ENCODE measurements around the gene SPEG.

Gene SPEG

DNA sequence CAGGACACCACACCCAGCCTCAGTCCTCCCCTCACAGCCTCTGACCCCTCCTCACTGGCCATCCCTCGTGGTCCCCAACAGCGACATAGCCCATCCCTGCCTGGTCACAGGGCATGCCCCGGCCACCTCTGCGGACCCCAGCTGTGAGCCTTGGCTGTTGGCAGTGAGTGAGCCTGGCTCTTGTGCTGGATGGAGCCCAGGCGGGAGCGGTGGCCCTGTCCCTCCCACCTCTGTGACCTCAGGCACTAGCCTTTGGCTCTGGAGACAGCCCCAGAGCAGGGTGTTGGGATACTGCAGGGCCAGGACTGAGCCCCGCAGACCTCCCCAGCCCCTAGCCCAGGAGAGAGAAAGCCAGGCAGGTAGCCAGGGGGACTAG lies 8.6 kb upstream of the SPEG start:
- DNase-seq = no peak

DNA sequence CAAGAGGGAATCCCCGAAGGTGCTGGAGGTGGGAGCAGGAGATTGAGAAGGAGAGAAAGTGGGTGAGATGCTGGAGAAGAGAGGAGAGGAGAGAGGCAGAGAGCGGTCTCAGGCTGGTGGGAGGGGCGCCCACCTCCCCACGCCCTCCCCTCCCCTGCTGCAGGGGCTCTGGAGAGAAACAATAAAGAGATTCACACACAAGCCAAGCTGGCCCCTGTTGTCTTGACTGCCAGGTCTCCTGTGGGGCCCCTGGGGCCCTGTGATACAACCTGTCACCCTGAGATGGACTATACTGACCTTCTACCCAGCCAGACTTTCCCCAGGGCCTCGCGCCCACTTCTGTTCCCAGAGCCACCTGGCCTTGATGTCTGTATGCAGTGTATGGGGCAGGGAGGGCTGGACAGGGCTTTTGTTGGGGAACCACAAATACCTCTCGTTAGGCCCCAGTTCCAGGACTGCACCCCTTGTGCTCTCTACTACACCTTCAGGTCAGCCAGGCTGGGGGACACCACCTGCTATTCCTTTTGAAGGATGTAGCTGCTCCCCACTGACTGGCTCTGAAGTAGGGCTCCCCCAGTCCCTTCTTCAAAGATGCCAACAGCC lies 8.0 kb upstream of the SPEG start:
- no peak for DNase-seq

GRCh38 chr2:219428469-219428868 lies 6.2 kb upstream of the SPEG start:
- no peak for DNase-seq

DNA sequence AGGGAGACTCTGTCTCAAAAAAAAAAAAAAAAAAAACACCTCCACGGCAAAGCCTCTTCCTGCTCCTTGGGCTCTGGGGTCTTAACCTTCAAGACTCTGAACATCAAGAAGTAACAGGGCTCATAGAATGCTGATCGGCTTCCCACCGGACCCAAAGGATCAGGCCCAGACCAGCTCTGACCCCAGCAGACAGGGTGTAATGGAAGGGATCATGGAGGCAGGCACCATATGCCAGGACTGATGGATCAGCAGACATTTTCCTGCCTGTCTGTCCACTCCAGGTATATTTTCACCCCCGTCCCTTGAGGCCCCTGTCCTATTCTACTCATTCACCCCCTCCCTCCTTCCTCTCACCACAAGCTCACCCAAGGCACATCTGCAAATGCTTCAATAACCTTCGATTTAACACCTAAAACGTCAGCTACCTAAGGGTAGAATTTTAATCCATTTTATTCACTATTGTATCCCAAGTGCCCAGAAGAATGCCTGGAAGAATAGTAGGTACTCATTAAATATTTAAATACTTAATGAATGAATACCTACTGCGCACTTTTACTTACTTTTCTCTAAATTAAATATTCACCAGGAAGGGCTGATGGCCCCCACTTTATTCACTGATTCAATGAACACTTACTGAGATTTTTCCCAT lies 4.6 kb upstream of the SPEG start:
- no peak for DNase-seq

DNA sequence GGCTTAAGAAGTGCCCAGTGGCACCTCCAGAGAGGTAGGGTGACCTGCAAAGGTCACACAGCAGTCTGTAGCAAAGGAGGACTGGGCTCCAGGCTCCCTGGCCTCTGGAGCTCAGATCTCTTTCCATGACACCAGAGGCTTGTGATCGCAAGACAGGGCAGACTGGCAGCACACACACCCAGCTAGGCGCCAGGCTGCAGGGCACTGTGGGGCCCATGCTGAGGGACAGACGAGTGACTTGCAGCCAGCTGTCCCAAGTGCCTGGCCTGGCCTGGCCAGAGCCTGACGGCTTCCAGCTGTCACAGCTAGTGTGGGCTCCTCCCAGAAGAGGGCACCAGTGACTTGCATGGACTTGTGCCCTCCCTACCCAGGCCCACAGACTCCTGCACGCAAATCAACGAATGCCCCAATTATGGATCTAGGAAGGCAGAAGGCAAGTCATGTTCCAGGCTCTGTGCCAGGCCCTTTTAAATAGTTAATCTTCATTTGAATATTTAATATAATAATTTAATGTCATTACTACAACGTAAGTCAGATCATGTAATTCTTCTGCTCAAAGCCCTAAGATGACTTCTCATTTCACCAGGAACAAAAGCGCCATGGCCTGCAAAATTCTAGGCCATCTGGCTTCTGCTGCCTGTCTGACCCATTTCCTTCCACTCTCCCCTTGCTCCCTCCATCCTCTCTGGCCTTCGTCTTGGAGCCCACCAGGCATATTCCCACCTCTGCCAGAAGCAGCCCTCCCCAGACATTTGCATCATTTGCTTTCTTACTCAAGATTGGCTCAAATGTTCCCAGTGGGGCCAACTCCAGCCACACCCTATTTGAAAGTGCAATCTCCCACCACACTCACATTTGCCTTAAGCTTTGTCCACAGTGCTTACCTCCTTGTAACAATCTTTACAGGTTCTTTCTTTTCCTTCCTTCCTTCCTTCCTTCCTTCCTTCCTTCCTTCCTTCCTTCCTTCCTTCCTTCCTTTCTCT lies 3.7 kb upstream of the SPEG start:
- DNase-seq = no peak

- no peak for DNase-seq
Observed at GRCh38 chr2:219433666-219434467, 776 bp upstream of the SPEG start.

GRCh38 chr2:219434468-219434717 lies 250 bp upstream of the SPEG start:
- DNase-seq = no peak

DNA sequence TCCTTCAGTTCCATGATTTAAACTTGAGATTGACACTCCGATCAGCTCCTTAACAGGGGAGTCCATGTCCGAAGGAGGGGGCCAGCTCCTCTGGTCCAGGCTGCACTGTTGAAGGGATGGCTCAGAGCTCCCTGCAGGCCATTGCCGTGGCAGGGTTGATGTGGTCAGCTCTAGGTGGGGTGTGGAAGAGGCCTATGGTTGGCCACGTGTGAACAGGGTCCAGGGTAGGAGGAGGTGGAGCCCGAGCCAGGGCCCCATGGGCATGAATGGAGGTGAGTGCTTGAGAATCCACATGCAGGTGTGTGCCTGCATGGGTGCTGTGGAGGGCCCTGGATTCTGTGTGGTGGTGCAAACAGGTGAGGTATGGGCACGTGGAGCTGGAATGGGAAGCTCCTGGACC lies 1.1 kb downstream of the SPEG start:
- DNase-seq = no peak

DNA sequence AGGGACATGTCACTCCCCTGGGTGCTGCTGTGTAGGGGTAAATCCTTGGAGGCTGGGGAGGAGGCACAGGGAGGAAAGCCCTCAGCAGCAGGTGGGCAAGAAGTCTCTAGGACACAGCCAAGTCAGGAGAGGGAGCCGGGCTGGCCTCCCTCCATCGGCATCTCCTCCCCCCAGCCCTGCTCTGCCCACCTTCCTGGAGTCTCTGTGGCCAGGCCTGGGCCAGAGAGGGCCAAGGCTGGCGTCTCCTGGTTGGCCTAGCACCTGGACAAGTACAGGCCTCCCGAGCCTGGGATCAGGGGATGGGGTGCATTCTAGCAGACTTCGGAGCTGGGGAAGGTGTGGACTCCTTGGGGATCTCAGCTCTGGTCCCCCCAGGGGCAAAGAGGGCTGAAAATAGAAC lies 1.8 kb downstream of the SPEG start:
- DNase-seq = no peak

- DNase-seq = no peak
Observed at GRCh38 chr2:219437141-219437540, 2.5 kb downstream of the SPEG start.

DNA sequence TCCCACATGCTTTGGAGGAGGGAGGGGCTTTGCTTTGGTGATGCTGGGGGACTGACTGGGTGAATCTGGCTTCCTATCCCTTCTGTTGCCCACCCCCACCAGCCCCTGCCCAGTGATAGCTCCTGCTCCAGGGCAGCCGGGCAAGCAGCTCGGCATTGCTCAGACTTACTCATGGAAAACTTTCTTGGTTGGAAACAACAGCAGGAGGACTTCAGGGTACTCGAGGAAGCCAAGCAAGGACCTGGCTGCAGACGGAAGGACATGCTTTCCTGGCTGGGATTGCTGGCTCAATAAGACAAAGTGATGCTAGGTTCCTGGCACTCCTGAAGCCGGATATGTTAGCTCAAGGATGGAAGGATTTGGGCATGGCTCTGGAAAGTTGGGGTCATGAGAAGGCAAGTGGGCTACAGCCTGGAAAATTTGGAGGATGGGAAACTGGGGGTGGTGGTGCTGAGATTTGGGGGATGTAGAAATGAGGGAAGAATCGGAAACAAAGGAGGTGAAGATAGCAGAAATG lies 3.1 kb downstream of the SPEG start:
- no peak for DNase-seq

DNA sequence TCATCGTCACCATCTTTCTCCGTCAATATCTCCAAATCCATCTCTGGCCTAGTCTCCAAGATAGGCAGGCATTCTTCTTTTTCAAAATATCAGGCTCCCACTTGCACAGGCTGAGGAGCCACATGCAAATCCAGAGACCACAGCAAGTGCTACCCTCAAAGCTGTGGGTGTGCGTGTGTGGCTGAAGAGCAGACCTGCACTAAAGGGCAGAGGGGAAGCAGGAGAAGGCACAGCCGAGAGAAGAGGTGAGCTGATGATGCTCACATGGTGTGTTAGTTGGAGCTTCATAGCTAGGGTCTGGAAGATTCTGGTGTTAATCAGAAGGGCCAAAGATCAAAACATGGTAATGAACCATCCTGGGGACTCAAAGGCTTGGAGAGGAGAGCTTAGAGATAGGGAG lies 3.8 kb downstream of the SPEG start:
- no peak for DNase-seq

- DNase-seq = no peak
Observed at GRCh38 chr2:219439506-219439905, 4.9 kb downstream of the SPEG start.

DNA sequence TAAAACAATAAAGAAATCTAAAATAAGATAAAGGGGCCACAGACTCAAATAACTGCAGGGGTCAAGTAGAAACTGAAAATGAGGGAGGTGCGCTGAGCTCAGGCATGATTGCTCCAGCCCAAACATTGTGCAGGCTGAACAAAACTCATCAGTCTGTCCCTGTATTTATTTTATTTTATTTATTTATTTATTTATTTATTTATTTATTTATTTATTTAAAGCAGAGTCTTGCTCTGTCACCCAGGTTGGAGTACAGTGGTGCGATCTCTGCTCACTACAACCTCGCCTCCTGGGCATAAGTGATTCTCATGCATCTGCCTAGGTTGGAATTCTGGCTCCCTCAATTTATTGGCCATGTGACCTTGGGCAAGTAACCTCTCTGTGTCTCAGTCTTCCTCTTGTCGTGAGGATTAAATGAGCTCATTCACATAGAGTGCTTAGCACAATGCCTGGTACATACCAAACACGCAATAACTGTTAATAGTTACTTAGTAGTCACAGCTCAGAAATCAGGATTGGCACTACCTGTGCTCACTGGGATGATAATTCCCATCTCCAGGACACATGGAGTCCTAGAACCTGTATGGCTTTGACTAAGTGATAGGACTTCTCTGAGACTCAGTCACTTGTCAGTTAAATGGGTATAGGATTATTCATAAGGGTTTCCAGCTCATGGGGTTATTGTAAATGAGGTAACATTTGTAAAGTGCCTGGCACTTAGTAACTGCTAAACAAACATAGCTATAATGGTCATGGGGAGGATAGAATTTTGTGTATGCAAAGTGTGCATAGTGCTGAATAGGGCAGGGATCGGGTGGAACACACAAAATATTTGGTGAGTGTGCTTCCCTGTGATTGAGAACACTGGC lies 6.0 kb downstream of the SPEG start:
- no peak for DNase-seq

- DNase-seq = peak; percentile 69
Observed at GRCh38 chr2:219441451-219442255, 7.0 kb downstream of the SPEG start.

GRCh38 chr2:219442256-219443015 lies 7.8 kb downstream of the SPEG start:
- DNase-seq = no peak

- no peak for DNase-seq
Observed at GRCh38 chr2:219443016-219443696, 8.5 kb downstream of the SPEG start.

- DNase-seq = no peak
Observed at GRCh38 chr2:219443697-219444023, 9.0 kb downstream of the SPEG start.

- no peak for DNase-seq
Observed at GRCh38 chr2:219444566-219445091, 10.0 kb downstream of the SPEG start.

DNA sequence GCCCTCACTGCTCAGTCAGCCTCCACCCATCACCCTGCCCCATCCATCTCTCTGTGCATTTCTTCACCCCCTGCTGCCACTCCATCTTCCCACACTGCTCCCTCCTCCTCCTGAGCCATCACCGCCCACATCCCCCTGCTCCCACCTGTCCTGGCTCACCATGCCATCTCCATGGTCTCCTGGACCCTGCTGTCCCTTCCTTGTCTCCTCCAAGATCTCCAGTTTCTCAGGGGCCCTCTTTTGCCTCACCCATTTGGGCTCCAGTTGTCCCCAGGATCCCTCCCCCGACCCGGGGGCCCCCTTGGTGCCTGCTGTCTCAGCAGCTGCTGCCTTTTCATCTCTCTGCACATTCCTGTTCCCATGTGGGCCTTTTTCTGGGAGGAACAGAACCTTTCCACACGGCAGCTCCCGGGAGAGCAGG lies 10.6 kb downstream of the SPEG start:
- no peak for DNase-seq
